ENCODE data around the gene FBXO42. TPM values are rescaled to one million over a fixed set of nuclear protein-coding genes. Genes with fewer than 3 reads are reported as not detected.

FBXO42 gene
- total and polyA plus RNA-seq, 2 experiments from 2014 or later: 6.0 to 20.7 TPM

DNA sequence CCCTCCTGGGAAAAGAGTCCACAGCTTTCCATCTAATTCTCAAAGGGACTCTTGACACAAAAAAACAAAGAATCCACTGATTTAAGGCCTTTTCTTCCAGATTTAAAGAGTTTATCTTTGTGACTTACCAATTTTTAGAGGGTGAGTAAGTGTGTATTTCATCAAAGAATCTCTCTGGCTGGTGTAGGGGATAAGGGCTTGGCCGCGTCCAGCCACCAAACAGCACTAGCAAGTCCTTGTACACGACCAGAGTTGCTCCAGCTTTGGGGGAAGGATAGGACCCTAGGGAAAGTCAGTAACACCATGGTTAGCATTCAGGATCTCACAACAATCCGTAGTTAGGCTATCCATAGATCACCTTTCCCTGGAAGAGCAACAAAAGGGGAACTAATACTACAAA, 95.8 kb downstream of the FBXO42 start (continued):
- TF ChIP-seq, protein P1, sequence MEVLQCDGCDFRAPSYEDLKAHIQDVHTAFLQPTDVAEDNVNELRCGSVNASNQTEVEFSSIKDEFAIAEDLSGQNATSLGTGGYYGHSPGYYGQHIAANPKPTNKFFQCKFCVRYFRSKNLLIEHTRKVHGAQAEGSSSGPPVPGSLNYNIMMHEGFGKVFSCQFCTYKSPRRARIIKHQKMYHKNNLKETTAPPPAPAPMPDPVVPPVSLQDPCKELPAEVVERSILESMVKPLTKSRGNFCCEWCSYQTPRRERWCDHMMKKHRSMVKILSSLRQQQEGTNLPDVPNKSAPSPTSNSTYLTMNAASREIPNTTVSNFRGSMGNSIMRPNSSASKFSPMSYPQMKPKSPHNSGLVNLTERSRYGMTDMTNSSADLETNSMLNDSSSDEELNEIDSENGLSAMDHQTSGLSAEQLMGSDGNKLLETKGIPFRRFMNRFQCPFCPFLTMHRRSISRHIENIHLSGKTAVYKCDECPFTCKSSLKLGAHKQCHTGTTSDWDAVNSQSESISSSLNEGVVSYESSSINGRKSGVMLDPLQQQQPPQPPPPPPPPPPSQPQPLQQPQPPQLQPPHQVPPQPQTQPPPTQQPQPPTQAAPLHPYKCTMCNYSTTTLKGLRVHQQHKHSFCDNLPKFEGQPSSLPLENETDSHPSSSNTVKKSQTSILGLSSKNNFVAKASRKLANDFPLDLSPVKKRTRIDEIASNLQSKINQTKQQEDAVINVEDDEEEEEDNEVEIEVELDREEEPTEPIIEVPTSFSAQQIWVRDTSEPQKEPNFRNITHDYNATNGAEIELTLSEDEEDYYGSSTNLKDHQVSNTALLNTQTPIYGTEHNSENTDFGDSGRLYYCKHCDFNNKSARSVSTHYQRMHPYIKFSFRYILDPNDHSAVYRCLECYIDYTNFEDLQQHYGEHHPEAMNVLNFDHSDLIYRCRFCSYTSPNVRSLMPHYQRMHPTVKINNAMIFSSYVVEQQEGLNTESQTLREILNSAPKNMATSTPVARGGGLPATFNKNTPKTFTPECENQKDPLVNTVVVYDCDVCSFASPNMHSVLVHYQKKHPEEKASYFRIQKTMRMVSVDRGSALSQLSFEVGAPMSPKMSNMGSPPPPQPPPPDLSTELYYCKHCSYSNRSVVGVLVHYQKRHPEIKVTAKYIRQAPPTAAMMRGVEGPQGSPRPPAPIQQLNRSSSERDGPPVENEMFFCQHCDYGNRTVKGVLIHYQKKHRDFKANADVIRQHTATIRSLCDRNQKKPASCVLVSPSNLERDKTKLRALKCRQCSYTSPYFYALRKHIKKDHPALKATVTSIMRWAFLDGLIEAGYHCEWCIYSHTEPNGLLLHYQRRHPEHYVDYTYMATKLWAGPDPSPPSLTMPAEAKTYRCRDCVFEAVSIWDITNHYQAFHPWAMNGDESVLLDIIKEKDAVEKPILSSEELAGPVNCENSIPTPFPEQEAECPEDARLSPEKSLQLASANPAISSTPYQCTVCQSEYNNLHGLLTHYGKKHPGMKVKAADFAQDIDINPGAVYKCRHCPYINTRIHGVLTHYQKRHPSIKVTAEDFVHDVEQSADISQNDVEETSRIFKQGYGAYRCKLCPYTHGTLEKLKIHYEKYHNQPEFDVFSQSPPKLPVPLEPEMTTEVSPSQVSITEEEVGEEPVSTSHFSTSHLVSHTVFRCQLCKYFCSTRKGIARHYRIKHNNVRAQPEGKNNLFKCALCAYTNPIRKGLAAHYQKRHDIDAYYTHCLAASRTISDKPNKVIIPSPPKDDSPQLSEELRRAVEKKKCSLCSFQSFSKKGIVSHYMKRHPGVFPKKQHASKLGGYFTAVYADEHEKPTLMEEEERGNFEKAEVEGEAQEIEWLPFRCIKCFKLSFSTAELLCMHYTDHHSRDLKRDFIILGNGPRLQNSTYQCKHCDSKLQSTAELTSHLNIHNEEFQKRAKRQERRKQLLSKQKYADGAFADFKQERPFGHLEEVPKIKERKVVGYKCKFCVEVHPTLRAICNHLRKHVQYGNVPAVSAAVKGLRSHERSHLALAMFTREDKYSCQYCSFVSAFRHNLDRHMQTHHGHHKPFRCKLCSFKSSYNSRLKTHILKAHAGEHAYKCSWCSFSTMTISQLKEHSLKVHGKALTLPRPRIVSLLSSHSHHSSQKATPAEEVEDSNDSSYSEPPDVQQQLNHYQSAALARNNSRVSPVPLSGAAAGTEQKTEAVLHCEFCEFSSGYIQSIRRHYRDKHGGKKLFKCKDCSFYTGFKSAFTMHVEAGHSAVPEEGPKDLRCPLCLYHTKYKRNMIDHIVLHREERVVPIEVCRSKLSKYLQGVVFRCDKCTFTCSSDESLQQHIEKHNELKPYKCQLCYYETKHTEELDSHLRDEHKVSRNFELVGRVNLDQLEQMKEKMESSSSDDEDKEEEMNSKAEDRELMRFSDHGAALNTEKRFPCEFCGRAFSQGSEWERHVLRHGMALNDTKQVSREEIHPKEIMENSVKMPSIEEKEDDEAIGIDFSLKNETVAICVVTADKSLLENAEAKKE (CRISPR knock-in tag; IDR thresholded peaks at IDR 0.05): no peak
- no peak for TF ChIP-seq EZH2phosphoT487 (IDR thresholded peaks at IDR 0.05; ENCODE audit: unreplicated experiment)
- no peak for TF ChIP-seq ETS1 (IDR thresholded peaks at IDR 0.05)
- TF ChIP-seq CREB1 (CRISPR knock-in tag; IDR thresholded peaks at IDR 0.05; ENCODE audit: low read depth): no peak
- no peak for TF ChIP-seq JUNB (IDR thresholded peaks at IDR 0.05; ENCODE audit: unreplicated experiment)
- TF ChIP-seq ZNF114 (CRISPR knock-in tag; IDR thresholded peaks at IDR 0.05): no peak

DNA sequence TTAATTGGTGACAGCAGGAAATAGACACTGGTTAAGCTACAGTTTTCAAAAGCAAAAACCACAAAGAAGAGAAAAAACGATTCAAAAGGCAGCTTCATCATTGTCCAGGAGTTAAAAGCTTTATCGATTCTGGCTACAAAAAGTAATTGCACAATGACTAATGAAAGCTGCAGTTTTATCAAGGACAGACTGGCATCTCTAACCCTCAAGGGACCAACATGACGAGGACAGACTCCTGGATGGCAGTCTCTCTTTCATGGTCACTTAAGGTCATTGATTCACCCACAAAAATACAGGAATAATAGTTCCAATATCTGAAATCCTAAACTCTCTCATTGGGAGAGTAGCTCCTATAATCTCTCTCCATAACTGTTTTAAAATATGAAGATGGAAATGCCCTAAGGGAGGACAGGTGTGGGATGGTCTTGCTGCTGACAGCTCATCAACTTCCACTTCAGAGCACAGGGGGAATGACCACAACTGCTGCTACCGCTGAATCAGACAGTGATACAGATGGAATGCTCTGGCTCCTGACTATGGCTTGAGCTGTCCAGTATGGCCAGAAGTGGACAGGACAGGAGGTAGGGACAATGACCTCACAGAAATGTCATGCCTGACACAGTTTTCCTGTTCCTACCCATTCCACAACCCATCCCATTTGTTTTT, 97.9 kb downstream of the FBXO42 start:
- no peak overlapping the region for H3K27ac Mint-ChIP-seq
- no peaks in the 10 kb centered on the region for H3K27me3 Mint-ChIP-seq (ENCODE audit: insufficient read depth, low read depth, poor library complexity)
- no peak overlapping the region for H3K4me3 Mint-ChIP-seq
- TF ChIP-seq ETS1 (IDR thresholded peaks at IDR 0.05) (no peak), ZNF114 (CRISPR knock-in tag; IDR thresholded peaks at IDR 0.05) (no peak)
- TF ChIP-seq, protein P1 (CRISPR knock-in tag; IDR thresholded peaks at IDR 0.05): no peak

More for the DNA sequence above, 97.9 kb downstream of the FBXO42 start:
- Histone ChIP-seq H3K27me3 (ENCODE audit: insufficient read depth) (no peaks in the 10 kb centered on the region), H3K36me3 (ENCODE audit: insufficient read depth) (peaks cover 8% of the 10 kb centered on the region; the same call in 1 of the 2 replicates), H4K20me1 (replicated peaks; ENCODE audit: insufficient read depth) (peaks cover 12% of the 10 kb centered on the region), H3K4me2 (no peak overlapping the region), H3K4me1 (ENCODE audit: insufficient read depth) (no peaks in the 10 kb centered on the region; the same call in 1 of the 2 replicates), H2AFZ (no peak overlapping the region), H3K4me3 (no peak overlapping the region), H3K79me2 (replicated peaks; ENCODE audit: insufficient read depth) (no peaks in the 10 kb centered on the region), H3K9me2 (ENCODE audit: insufficient read depth) (no peaks in the 10 kb centered on the region), H3K27ac (ENCODE audit: low read depth) (no peak overlapping the region), H3F3A (replicated peaks; ENCODE audit: low read depth) (peaks cover 3% of the 10 kb centered on the region; the same call in 1 of the 2 replicates)
- Mint-ChIP-seq H3K4me1 (peaks cover 18% of the 10 kb centered on the region), H3K9me3 (no peaks in the 10 kb centered on the region), H3K36me3 (ENCODE audit: low read depth) (peaks cover 8% of the 10 kb centered on the region; the same call in 2 of the 3 replicates)
- ATAC-seq: no peak
- no peak for DNase-seq (ENCODE audit: low spot score)
